Stimulated activated CD8-positive, alpha-beta memory T cell treated with anti-CD3 and anti-CD28 coated beads, Interleukin-7, amount 100 ng/mL, for 24 hours (primary cell): Measurements from ENCODE around the gene ADH7.
"Not testable (repeated sequence)": the region's sequence is repeated elsewhere in the genome, so short reads cannot be mapped to it uniquely, and the experiment has no call there.

Source experiments
- DNase-seq: peaks from one replicate; pipeline ENCODE4 v3.0.0-alpha.2; 2020; ENCODE audit warnings: low read depth

ADH7 gene

GRCh38 chr4:99379571-99379970 lies 55.6 kb downstream of the ADH7 start:
- DNase-seq, result no peak

DNA sequence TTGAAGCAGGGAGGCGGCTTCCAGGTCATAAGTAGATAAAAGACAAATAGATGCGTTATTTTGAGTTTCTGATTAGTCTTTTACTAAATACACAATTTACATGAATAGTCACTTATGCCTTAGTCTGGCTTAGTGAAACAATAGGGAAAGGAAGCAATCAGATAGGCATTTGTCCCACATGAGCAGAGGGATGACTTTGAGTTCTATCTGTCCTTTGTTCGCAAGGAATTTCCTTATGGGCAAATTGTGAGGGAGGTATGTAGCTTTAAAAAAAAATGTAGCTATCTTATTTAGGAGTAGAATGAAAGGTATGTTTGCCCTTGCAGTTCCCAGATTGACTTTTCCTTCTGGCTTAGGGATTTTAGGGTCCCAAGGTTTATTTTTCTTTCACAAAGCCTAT lies 56.3 kb downstream of the ADH7 start:
- no peak for DNase-seq

DNA sequence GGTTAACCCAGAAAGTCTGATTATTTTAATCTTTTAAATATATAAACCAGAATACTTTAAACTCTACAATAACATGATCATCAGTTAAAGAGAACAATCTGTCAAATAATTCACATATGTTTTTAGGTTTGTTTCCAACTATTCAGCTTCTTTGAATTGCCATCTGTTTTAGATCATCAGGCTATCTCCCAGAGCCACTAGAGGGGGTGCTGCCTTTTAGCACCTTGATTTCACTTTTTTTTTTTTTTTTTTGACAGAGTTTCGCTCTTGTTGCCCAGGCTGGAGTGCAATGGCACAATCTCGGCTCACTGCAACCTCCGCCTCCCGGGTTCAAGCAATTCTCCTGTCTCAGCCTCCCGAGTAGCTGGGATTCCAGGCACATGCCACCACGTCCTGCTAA lies 57.8 kb downstream of the ADH7 start:
- DNase-seq, result not testable (repeated sequence)

- DNase-seq, result not testable (repeated sequence)
These were observed 62.7 kb downstream of the ADH7 start for GRCh38 chr4:99372464-99372863.

GRCh38 chr4:99367817-99368216 lies 67.3 kb downstream of the ADH7 start:
- DNase-seq, result not testable (repeated sequence)

DNA sequence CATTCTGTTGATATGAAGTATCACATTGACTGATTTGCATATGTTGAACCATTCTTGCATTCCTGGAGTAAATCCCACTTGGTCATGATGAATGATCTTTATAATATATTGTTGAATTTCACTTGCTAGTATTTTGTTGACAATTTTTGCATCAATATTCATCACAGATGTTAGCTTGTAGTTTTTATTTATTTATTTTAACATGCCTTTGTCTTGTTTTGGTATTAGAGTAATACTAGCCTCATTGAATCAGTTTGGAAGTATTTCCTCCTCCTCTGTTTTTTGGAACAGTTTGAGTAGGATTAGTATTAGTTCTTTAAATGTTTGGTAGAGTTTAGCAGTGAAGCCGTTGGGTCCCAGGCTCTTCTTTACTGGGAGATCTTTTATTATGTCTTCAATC lies 68.7 kb downstream of the ADH7 start:
- DNase-seq, result no peak

DNA sequence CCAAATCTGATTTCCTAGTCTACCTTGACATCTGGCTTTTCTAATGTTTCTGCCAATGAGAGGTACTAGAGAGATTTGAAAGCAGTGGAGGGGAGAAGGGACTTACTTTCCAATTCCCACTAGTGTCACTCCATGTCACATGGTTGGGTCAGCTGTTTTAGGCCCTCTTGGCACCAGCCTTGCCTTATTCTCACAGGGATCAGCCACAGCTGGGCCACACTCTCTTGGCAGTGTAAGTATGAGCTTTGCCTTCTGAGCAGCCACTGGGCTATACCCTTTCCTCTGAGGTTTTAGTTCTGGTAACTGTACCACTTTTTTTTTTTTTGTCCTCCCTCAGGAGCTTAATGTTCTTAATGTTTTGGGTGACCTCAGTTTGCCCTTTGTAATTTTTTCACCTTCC lies 72.4 kb downstream of the ADH7 start:
- no peak for DNase-seq
